COLO668 (cell line): ENCODE data around the gene SLC25A36.
A peak's percentile ranks its signal among the peaks of the same experiment; 100 is the strongest.

Experiments
- DNase-seq: peaks from one replicate; lab custom pipeline; 2025; ENCODE audit not compliant: unreplicated experiment; lab: John Stamatoyannopoulos, UW

SLC25A36 gene, protein sequence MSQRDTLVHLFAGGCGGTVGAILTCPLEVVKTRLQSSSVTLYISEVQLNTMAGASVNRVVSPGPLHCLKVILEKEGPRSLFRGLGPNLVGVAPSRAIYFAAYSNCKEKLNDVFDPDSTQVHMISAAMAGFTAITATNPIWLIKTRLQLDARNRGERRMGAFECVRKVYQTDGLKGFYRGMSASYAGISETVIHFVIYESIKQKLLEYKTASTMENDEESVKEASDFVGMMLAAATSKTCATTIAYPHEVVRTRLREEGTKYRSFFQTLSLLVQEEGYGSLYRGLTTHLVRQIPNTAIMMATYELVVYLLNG

GRCh38 chr3:140941434-140942220 lies at the start of gene SLC25A36:
TSS of gene SLC25A36 (plus strand) at chr3:140941836. CDS start at chr3:140942055, 219 bp downstream.
- DNase-seq = peak; percentile 97

DNA sequence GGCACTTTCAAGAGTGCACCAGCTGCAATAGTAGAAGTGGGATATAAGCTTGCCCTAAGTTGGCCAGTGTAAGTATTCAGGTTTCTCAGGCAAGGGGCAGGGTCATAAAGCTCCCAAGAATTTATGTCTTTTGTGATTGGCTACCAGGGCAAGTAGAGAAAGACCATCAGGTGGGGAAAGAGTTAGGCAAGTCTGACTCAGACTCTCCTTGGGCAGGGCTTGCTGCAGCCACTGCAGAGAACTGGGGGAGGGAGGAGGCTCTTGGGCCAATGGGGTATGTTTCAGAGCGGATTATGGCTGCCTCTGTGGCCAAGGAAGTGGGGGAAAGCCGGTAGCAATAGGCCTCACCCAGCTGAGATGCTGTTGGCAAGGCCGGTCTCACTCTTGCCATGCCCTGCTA lies 44.6 kb upstream of the SLC25A36 start:
- DNase-seq = no peak

- DNase-seq = peak; percentile 4
Measured at GRCh38 chr3:140898340-140899180, 43.1 kb upstream of the SLC25A36 start.

- DNase-seq = no peak
Measured at GRCh38 chr3:140899363-140899762, 42.3 kb upstream of the SLC25A36 start.

GRCh38 chr3:140902791-140903190 lies 38.8 kb upstream of the SLC25A36 start:
- DNase-seq = no peak

DNA sequence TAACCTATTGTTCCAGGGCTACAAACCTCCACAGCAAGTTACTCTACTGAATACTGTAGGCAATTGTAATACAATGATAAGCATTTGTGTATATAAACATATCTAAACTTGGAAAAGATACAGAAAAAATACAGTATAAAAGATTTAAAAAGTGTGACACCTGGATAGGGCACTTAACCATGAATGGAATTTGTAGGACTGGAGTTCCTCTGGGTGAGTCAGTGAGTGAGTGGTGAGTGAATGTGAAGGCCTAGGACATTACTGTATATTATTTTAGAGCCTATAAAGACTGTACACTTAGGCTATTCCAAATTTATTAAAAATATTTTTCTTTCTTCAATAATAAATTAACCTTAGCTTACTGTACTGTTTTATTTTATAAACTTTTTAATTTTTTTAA lies 38.4 kb upstream of the SLC25A36 start:
- DNase-seq = no peak

DNA sequence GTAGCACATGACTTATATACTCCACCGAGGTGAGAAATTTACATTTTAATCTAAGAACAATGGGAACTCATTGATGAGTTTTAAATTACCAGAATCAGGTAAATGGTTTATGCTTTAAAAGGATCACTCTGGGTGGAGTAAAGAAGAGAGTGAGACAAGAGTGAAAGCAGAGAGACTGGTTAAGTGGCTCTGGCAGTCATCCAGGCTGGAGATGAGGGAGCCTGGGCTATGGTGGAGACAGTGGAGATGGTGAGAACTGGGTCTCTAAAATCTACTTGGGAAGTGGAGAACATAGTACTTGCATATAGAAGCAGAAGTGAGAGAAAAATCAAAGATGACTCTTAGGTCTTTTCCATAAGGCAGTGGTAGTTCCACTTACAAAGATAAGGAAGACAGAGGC lies 37.1 kb upstream of the SLC25A36 start:
- DNase-seq = no peak

GRCh38 chr3:140905559-140905958 lies 36.1 kb upstream of the SLC25A36 start:
- DNase-seq = no peak

GRCh38 chr3:140906785-140907184 lies 34.9 kb upstream of the SLC25A36 start:
- no peak for DNase-seq

- DNase-seq = no peak
Measured at GRCh38 chr3:140910860-140911259, 30.8 kb upstream of the SLC25A36 start.

- DNase-seq = peak; percentile 14
Measured at GRCh38 chr3:140911822-140912221, 29.8 kb upstream of the SLC25A36 start.

GRCh38 chr3:140913728-140914127 lies 27.9 kb upstream of the SLC25A36 start:
- no peak for DNase-seq

DNA sequence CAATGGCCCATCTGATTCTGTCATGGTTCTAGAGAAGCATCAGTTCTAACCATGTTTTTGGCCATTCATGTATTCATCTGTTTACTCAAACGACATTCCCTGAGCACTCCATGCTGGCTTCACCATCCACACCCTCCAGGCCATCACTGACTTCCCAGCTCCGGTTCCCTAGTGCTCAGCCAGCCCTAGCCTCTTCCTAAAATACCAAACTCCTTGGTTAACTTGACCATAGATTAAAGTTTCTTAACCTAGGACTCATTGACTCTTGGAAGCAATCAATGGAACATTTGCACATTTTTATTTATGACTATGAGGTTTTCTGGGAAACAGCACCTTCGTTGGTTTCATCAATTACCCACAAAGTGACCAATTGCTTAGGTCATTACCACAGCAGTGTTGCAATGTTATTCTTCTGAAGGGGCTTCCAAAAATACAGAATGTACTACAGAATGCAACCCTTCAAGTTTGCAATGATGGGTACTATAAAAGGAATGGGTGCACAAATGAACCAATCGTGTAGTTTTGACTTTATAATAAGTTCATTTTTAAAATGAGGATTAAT lies 27.2 kb upstream of the SLC25A36 start:
- no peak for DNase-seq

- no peak for DNase-seq
Measured at GRCh38 chr3:140916603-140917002, 25.0 kb upstream of the SLC25A36 start.

DNA sequence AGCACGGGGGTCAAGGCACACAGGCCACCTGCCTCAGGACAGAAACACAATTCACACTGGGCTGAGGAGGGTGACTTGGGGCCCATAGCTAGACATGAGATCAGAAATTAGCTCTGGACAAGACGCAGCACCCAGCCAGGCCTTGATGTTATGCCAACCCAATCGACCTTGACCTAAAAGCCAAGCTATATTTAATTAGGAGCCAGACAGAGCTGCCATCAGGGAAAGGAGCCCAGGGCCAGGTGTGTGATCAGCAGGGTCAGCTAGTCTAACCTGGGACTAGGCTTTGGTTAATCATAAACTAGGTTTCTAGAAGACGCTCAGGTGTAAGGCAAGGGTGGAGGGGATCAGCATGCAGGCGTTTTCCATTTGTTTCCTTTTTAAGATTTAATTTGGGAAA lies 23.9 kb upstream of the SLC25A36 start:
- peak; percentile 53 for DNase-seq

DNA sequence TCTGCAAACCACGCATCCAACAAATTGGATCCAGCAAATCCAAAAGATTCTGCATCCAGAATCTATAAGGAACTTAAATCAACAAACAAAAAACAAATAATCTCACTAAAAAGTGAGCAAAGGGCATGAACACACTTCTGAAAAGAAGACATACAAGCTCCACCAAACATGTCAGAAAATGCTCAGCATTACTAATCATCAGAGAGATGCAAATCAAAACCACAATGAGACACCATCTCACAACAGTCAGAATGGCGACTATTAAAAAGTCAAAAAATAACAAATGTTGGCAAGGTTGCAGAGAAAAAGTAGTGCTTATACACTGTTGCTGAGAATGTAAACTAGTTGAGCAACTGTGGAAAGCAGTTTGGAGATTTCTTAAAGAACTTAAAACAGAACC lies 21.6 kb upstream of the SLC25A36 start:
- no peak for DNase-seq

DNA sequence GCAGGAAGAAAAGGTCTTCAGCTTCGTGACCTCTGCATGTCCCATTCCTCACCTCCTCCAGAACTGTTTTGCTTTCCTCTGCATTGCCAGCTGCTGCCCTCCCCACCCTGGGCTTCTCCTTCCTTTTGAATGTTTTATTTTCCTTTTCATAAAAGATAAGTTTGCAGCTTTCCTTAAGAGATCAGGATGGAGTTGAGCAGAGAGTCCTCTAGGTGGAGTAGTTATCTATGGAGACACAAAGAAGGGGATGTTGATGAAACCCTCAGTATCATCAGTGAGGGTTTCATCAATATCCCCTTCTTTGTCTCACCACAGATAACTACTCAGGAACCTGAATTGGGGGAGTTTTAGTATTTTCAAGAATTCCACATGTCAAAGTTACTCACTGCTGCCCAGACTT lies 19.0 kb upstream of the SLC25A36 start:
- DNase-seq = no peak

GRCh38 chr3:140924097-140924873 lies 17.4 kb upstream of the SLC25A36 start:
- no peak for DNase-seq

DNA sequence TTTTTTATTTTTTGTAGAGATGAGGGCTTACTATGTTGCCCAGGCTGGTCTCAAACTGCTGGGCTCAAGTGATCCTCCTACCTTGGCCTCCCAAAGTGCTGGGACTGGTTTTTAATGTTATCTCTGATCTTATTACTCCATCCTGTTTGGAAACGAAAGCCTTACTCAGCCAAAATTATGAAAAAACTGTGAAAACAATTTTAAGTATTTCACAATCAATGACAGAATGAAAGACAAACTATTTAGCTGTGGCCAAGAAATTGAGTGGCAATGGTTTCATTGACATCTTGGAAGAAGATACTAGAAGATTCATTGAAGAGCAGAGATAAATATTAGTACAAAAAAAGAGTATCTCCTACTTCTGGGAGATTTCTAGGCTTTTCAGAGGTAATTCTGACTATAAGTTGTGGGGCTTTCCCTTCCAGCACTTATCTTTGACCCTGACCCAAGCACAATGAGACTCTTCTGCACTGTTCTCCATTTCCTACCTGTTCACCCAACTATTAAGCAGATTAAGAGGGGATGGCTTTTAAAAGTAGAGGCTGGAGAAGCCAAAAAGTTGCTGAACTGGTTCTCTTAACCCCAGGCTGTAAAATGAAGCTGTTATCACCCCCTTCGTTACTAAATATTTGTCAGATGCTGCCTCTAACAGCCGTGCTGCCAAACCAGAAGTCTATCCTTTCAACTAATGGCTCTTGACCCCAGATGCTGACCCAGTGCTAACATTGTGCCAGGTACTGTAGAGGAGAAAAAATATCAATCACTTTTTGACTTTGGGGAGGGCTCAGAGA lies 14.2 kb upstream of the SLC25A36 start:
- no peak for DNase-seq

DNA sequence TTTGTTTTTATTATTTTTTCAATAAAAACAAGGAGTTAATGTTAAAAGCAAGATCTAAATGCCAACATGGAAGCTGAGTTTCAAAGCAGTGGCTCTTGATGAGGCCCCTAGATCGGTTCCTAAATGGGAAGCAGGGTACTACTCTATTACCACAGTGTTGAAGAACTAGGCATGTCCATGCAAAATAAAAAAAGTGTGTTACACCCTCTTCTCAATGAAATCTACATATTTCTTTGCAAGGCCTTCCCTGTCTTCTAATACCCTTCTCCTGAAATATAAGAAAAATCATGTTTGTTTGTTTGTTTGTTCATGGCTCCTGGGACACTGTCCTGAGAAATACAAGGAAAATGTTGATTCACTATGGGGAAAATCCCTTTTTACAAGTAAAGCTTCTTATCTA lies 12.2 kb upstream of the SLC25A36 start:
- no peak for DNase-seq
